Smooth muscle cell (in vitro differentiated cells): ENCODE measurements around the gene BCDIN3D. TPM values are rescaled to one million over a fixed set of nuclear protein-coding genes. Genes with fewer than 3 reads are reported as not detected.

Experiments used
- DNase-seq: peaks from one replicate; lab custom pipeline; 2025; ENCODE audit not compliant: unreplicated experiment; lab: John Stamatoyannopoulos, UW
- H2AFZ ChIP-seq: fragments of 200-600 bp; sonication (generic); 2 replicates; pipeline ENCODE4 v1.6.0; 2016; ENCODE audit warnings: antibody characterized with exemption, low read depth, mild to moderate bottlenecking
- H3F3A ChIP-seq: fragments of 200-600 bp; sonication (generic); 2 replicates; pipeline ENCODE4 v1.6.0; 2017; ENCODE audit warnings: antibody characterized with exemption, low read depth
- H3K27ac ChIP-seq: fragments of 200-600 bp; sonication (generic); 2 replicates; pipeline ENCODE4 v1.5.1; 2016; ENCODE audit warnings: low read depth, mild to moderate bottlenecking
- H3K27me3 ChIP-seq: fragments of 200-600 bp; sonication (generic); 2 replicates; pipeline ENCODE4 v1.6.1; 2016; ENCODE audit warnings: low read depth, mild to moderate bottlenecking
- H3K36me3 ChIP-seq: fragments of 200-600 bp; sonication (generic); 2 replicates; pipeline ENCODE4 v1.5.1; 2016; ENCODE audit warnings: low read depth
- H3K4me1 ChIP-seq: fragments of 200-600 bp; sonication (generic); 2 replicates; pipeline ENCODE4 v1.5.1; 2016; ENCODE audit warnings: low read depth
- H3K4me2 ChIP-seq: fragments of 200-600 bp; sonication (generic); 2 replicates; pipeline ENCODE4 v1.6.0; 2016; ENCODE audit warnings: mild to moderate bottlenecking
- H3K4me3 ChIP-seq: fragments of 200-600 bp; sonication (generic); 2 replicates; pipeline ENCODE4 v1.5.1; 2016; ENCODE audit warnings: mild to moderate bottlenecking
- H3K79me2 ChIP-seq: fragments of 200-600 bp; sonication (generic); 2 replicates; pipeline ENCODE4 v1.6.0; 2016; ENCODE audit warnings: low read depth, mild to moderate bottlenecking
- H3K9ac ChIP-seq: fragments of 200-600 bp; sonication (generic); 2 replicates; pipeline ENCODE4 v1.6.0; 2016; ENCODE audit warnings: low read depth
- H3K9me3 ChIP-seq: fragments of 200-600 bp; sonication (generic); replicated peaks from 2 replicates; pipeline ENCODE4 v1.5.1; 2016; ENCODE audit warnings: low read depth
- H4K20me1 ChIP-seq: fragments of 200-600 bp; sonication (generic); 2 replicates; pipeline ENCODE4 v1.6.0; 2016; ENCODE audit warnings: low read depth
- CTCF ChIP-seq: fragments of 200-600 bp; sonication (generic); IDR thresholded peaks from 2 replicates; pipeline ENCODE4 v1.5.1; 2017; ENCODE audit warnings: borderline replicate concordance, mild to moderate bottlenecking, antibody characterized with exemption; ENCODE audit not compliant: insufficient read depth, poor library complexity, severe bottlenecking
- WGBS: methylation state at CpG from one replicate; pipeline ENCODE4 v1.1.7; 2016; ENCODE audit warnings: low lambda C conversion rate; 5-methylcytosine and 5-hydroxymethylcytosine counted together
- polyA plus RNA-seq: library from polyadenylated mRNA; unstranded; fragments of >200 nt; fragmentation: Nextera tagmentation; extraction: Ambion mirVana; gene quantifications from 2 replicates; pipeline ENCODE4 v1.2.1, GENCODE V29; 2016
- total RNA-seq: library from RNA; depleted of rRNA; stranded (reverse); fragments of >200 nt; gene quantifications from 2 replicates; pipeline ENCODE4 v1.2.3, GENCODE V29; 2014

BCDIN3D gene
- total and polyA plus RNA-seq, 2 experiments from 2014 or later, result 2.9 to 3.4 TPM

GRCh38 chr12:49825971-49826421 lies 16.9 kb downstream of the BCDIN3D start:
- TF ChIP-seq CTCF, result no peak
- Histone ChIP-seq H3K4me2 (peak overlapping the region; percentile 88), H3K27me3 (no peaks in the 10 kb centered on the region), H4K20me1 (no peaks in the 10 kb centered on the region), H2AFZ (no peak overlapping the region), H3K9ac (no peak overlapping the region), H3K79me2 (no peaks in the 10 kb centered on the region), H3K4me3 (no peak overlapping the region), H3F3A (peaks cover 9% of the 10 kb centered on the region), H3K27ac (peak overlapping the region; percentile 80), H3K4me1 (peaks cover 38% of the 10 kb centered on the region), H3K36me3 (no peaks in the 10 kb centered on the region), H3K9me3 (no peaks in the 10 kb centered on the region)
- WGBS, result 64% methylated on average over 3 of the region's 4 CpGs
- no peak for DNase-seq

DNA sequence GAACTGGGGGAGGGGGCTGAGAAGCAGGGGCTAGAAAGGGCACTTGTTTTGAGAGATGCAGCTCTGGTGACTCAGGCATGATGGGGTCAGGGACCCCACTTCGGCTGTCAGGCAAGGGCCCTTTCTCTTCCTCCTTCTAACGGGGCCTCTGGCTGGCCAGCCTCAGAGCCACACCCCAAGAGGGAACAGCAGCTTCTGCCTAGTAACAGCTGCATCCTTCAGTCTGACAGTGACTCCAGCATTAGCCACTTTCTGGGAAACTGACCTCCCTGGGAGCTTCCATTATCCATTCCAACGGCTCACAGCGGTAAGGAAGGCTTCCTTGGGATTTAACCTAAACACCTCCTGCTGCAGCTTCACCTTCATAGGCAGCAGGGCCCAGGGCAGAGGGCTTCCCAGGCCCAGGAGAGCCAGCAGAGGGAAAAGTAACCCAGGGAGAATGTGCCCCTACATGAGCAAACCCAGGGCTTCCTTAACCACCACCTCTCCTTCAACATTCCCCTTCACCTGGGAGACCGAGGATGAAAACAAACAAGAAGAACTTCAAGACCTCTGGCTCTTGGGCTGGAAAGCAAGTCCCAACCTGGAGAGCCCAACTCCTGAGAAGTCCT lies 17.4 kb downstream of the BCDIN3D start:
- H4K20me1 ChIP-seq, result no peaks in the 10 kb centered on the region
- WGBS, result 40% methylated on average over 5 of the region's 5 CpGs
- no peak overlapping the region for H3K4me3 ChIP-seq
- no peak overlapping the region for H2AFZ ChIP-seq
- H3K9me3 ChIP-seq, result no peaks in the 10 kb centered on the region
- DNase-seq, result no peak
- no peak overlapping the region for H3K9ac ChIP-seq
- peak overlapping the region; percentile 88 for H3K4me2 ChIP-seq
- no peaks in the 10 kb centered on the region for H3K27me3 ChIP-seq
- H3K27ac ChIP-seq, result peak overlapping the region; percentile 80
- peaks cover 38% of the 10 kb centered on the region for H3K4me1 ChIP-seq
- no peaks in the 10 kb centered on the region for H3K79me2 ChIP-seq
- H3K36me3 ChIP-seq, result no peaks in the 10 kb centered on the region
- TF ChIP-seq CTCF, result no peak
- peaks cover 9% of the 10 kb centered on the region for H3F3A ChIP-seq

DNA sequence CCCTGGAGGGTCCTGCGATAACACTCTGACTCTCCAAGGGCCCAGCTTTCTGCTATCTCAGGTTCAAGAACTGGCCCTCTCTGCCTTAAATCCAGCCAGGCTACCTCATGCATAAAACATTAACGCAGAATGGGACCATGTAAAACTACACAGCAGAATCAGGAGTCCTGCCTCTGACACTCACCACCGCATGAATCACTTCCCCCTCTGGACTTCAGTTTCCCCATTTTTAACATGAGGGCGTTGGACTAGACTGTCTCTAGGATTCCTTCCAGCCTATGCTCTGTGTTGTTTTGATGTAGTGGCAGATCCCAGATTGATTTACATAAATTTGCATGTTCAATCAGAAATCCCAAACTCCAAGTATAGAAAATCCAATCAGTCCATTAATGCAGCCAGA lies 18.0 kb downstream of the BCDIN3D start:
- Histone ChIP-seq H2AFZ (no peak overlapping the region), H3K9me3 (no peaks in the 10 kb centered on the region), H3K36me3 (no peaks in the 10 kb centered on the region), H3K27ac (peak overlapping the region; percentile 80), H3K79me2 (no peaks in the 10 kb centered on the region), H3K4me3 (no peak overlapping the region), H3K27me3 (no peaks in the 10 kb centered on the region), H3K4me2 (peak overlapping the region; percentile 88), H4K20me1 (no peaks in the 10 kb centered on the region), H3K4me1 (peaks cover 38% of the 10 kb centered on the region), H3K9ac (no peak overlapping the region), H3F3A (peaks cover 9% of the 10 kb centered on the region)
- no peak for TF ChIP-seq CTCF
- WGBS, result 44% methylated on average over 4 of the region's 4 CpGs
- DNase-seq, result no peak

DNA sequence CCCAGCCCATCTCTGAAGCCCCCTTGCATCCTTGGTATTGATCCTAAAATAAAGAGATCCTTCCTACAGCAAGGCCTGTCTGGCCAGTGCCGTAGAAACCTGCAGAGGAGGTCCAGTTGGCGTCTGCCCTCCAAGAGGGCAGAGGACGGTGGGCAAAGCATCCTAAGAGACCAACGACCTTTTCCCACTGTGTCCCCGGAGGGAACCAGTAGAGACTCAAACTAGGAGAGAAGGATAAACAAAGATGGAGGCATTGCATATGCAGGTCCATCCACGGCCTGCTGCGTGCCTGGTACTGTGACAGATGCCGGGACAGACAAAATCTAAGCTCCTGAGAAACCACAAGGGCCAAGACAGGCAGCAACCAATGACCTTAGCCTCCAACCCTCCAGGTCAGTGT lies 18.5 kb downstream of the BCDIN3D start:
- Histone ChIP-seq H3K4me1 (peaks cover 36% of the 10 kb centered on the region), H3K79me2 (no peaks in the 10 kb centered on the region), H3K27ac (peak overlapping the region; percentile 80), H3F3A (peaks cover 9% of the 10 kb centered on the region), H4K20me1 (no peaks in the 10 kb centered on the region), H2AFZ (no peak overlapping the region), H3K9ac (no peak overlapping the region), H3K9me3 (no peaks in the 10 kb centered on the region), H3K4me3 (no peak overlapping the region), H3K36me3 (no peaks in the 10 kb centered on the region), H3K27me3 (no peaks in the 10 kb centered on the region), H3K4me2 (peak overlapping the region; percentile 88)
- WGBS, result 89% methylated on average over 8 of the region's 8 CpGs
- TF ChIP-seq CTCF, result no peak
- DNase-seq, result no peak
